ENCODE data around the gene IPO5. TPM values are rescaled to one million over a fixed set of nuclear protein-coding genes. Genes with fewer than 3 reads are reported as not detected.
"Not testable (repeated sequence)": the region's sequence is repeated elsewhere in the genome, so short reads cannot be mapped to it uniquely, and the experiment has no call there.

IPO5 gene
- total RNA-seq, 1 experiment from 2014 or later: 126 TPM

- H4K20me1 ChIP-seq (ENCODE audit: insufficient read depth): no peaks in the 10 kb centered on the region
- H3K36me3 ChIP-seq (ENCODE audit: low read depth): no peaks in the 10 kb centered on the region
- H2AFZ ChIP-seq: no peak overlapping the region
- H3K4me2 ChIP-seq: no peak overlapping the region
- ChIA-PET POLR2A (ENCODE audit: unreplicated experiment) (no interaction called here), CTCF (no interaction called here)
- no peak for TF ChIP-seq EZH2 (IDR thresholded peaks at IDR 0.05; ENCODE audit: low read depth)
- TF ChIP-seq CTCF (conservative IDR thresholded peaks at IDR 0.05): no peak
- no peak overlapping the region for H3K27ac ChIP-seq
- no peak overlapping the region for H3K4me3 ChIP-seq
- H3K9me3 ChIP-seq (ENCODE audit: insufficient read depth, low read depth): no peaks in the 10 kb centered on the region
- H3F3A ChIP-seq (ENCODE audit: insufficient read depth, low read depth): no peaks in the 10 kb centered on the region
- no peaks in the 10 kb centered on the region for H3K9me2 ChIP-seq (ENCODE audit: insufficient read depth)
- H3K4me1 ChIP-seq (replicated peaks; ENCODE audit: insufficient read depth): no peaks in the 10 kb centered on the region
- BruUV-seq (replicated peaks): no TSS peak
- intact Hi-C loops (cut with micrococcal nuclease; ENCODE audit: unreplicated experiment): no loop called here
- H3K79me2 ChIP-seq (ENCODE audit: low read depth): no peaks in the 10 kb centered on the region
- no peaks in the 10 kb centered on the region for H3K27me3 ChIP-seq (ENCODE audit: insufficient read depth, low read depth)
- no peak for DNase-seq
These were observed 90.8 kb downstream of the IPO5 start for GRCh38 chr13:98044301-98044700.

GRCh38 chr13:98047785-98048184, 94.3 kb downstream of the IPO5 start:
- H4K20me1 ChIP-seq (ENCODE audit: insufficient read depth); CTCF ChIA-PET; H3K27me3 ChIP-seq (ENCODE audit: insufficient read depth, low read depth); H2AFZ ChIP-seq; H3K4me1 ChIP-seq (replicated peaks; ENCODE audit: insufficient read depth); DNase-seq; H3F3A ChIP-seq (ENCODE audit: insufficient read depth, low read depth); H3K9me2 ChIP-seq (ENCODE audit: insufficient read depth); H3K36me3 ChIP-seq (ENCODE audit: low read depth); BruUV-seq (replicated peaks); H3K27ac ChIP-seq; H3K4me3 ChIP-seq; POLR2A ChIA-PET (ENCODE audit: unreplicated experiment); intact Hi-C loops (cut with micrococcal nuclease; ENCODE audit: unreplicated experiment); H3K9me3 ChIP-seq (ENCODE audit: insufficient read depth, low read depth); H3K4me2 ChIP-seq; H3K79me2 ChIP-seq (ENCODE audit: low read depth): not testable (repeated sequence)

- H3K4me3 ChIP-seq: no peak overlapping the region
- H3K27me3 ChIP-seq (ENCODE audit: insufficient read depth, low read depth): no peaks in the 10 kb centered on the region
- no peak for DNase-seq
- H3K4me1 ChIP-seq (replicated peaks; ENCODE audit: insufficient read depth): 0 out of 2 replicates have a peak, but pooled peaks cover 7% of the 10 kb centered on the region
- H3K9me2 ChIP-seq (ENCODE audit: insufficient read depth): no peaks in the 10 kb centered on the region
- no peak overlapping the region for H3K4me2 ChIP-seq
- no peak overlapping the region for H3K27ac ChIP-seq
- H3K79me2 ChIP-seq (ENCODE audit: low read depth): no peaks in the 10 kb centered on the region
- ChIA-PET POLR2A (ENCODE audit: unreplicated experiment) (no interaction called here), CTCF (no interaction called here)
- no peak for TF ChIP-seq EZH2 (IDR thresholded peaks at IDR 0.05; ENCODE audit: low read depth)
- intact Hi-C loops (cut with micrococcal nuclease; ENCODE audit: unreplicated experiment): no loop called here
- H3F3A ChIP-seq (ENCODE audit: insufficient read depth, low read depth): no peaks in the 10 kb centered on the region
- H4K20me1 ChIP-seq (ENCODE audit: insufficient read depth): no peaks in the 10 kb centered on the region
- no TSS peak for BruUV-seq (replicated peaks)
- no peak overlapping the region for H2AFZ ChIP-seq
- no peaks in the 10 kb centered on the region for H3K36me3 ChIP-seq (ENCODE audit: low read depth)
- no peaks in the 10 kb centered on the region for H3K9me3 ChIP-seq (ENCODE audit: insufficient read depth, low read depth)
These were observed 94.8 kb downstream of the IPO5 start for GRCh38 chr13:98048265-98048664.

- Histone ChIP-seq H3K79me2 (ENCODE audit: low read depth) (no peaks in the 10 kb centered on the region), H3F3A (ENCODE audit: insufficient read depth, low read depth) (no peaks in the 10 kb centered on the region), H3K27ac (no peak overlapping the region), H3K4me2 (no peak overlapping the region), H3K27me3 (ENCODE audit: insufficient read depth, low read depth) (no peaks in the 10 kb centered on the region), H3K36me3 (ENCODE audit: low read depth) (no peaks in the 10 kb centered on the region), H4K20me1 (ENCODE audit: insufficient read depth) (no peaks in the 10 kb centered on the region), H3K4me3 (no peak overlapping the region), H3K4me1 (replicated peaks; ENCODE audit: insufficient read depth) (0 out of 2 replicates have a peak, but pooled peaks cover 7% of the 10 kb centered on the region), H2AFZ (no peak overlapping the region), H3K9me3 (ENCODE audit: insufficient read depth, low read depth) (no peaks in the 10 kb centered on the region), H3K9me2 (ENCODE audit: insufficient read depth) (no peaks in the 10 kb centered on the region)
- intact Hi-C loops (cut with micrococcal nuclease; ENCODE audit: unreplicated experiment): no loop called here
- TF ChIP-seq CTCF (conservative IDR thresholded peaks at IDR 0.05) (no peak), EZH2 (IDR thresholded peaks at IDR 0.05; ENCODE audit: low read depth) (no peak)
- POLR2A ChIA-PET (ENCODE audit: unreplicated experiment): no interaction called here
- CTCF ChIA-PET: no interaction called here
- peak in 1 of 2 experiments; percentile 21 for DNase-seq
- no TSS peak for BruUV-seq (replicated peaks)
These were observed 96.6 kb downstream of the IPO5 start for GRCh38 chr13:98050041-98050466.
